Brain microvascular endothelial cell (primary cell): ENCODE results near the gene ARHGAP24.
"Not testable (repeated sequence)": the region's sequence is repeated elsewhere in the genome, so short reads cannot be mapped to it uniquely, and the experiment has no call there.

Experiments used
- DNase-seq: peaks from one replicate; pipeline ENCODE4 v3.0.0-alpha.2; 2020
- H3K27ac ChIP-seq: fragments of 250-450 bp; sonication (Bioruptor Pico); 2 replicates; pipeline ENCODE4 v1.5.1; 2020; ENCODE audit warnings: mild to moderate bottlenecking, moderate library complexity
- H3K27me3 ChIP-seq: fragments of 250-450 bp; sonication (Bioruptor Pico); replicated peaks from 2 replicates; pipeline ENCODE4 v1.5.1; 2020; ENCODE audit warnings: mild to moderate bottlenecking
- H3K36me3 ChIP-seq: fragments of 250-450 bp; sonication (Bioruptor Pico); replicated peaks from 2 replicates; pipeline ENCODE4 v1.5.1; 2020; ENCODE audit warnings: mild to moderate bottlenecking
- H3K4me3 ChIP-seq: 2 replicates; pipeline ENCODE4 v1.5.1; 2011; ENCODE audit warnings: low read depth, mild to moderate bottlenecking, control low read depth, low read length, moderate library complexity
- CTCF ChIP-seq: IDR thresholded peaks from 2 replicates; pipeline ENCODE4 v1.5.1; 2011; ENCODE audit warnings: low read depth, mild to moderate bottlenecking, moderate library complexity, low read length, control low read depth, inconsistent platforms; ENCODE audit errors: missing control alignments
- in situ Hi-C: cut with HindIII; loops from 2 replicates; pipeline ENCODE4 v1.10.0; 2017; ENCODE audit warnings: low sequenced_read_pairs, low pct_ligation_motif_present

Gene ARHGAP24

GRCh38 chr4:85514783-85515182, 39.8 kb downstream of the ARHGAP24 start:
- H3K4me3 ChIP-seq, result no peak overlapping the region
- in situ Hi-C loops, result no loop called here
- no peak overlapping the region for H3K27ac ChIP-seq
- no peaks in the 10 kb centered on the region for H3K27me3 ChIP-seq
- TF ChIP-seq CTCF, result no peak
- H3K36me3 ChIP-seq, result no peaks in the 10 kb centered on the region
- DNase-seq, result no peak

- no peak overlapping the region for H3K27ac ChIP-seq
- H3K4me3 ChIP-seq, result no peak overlapping the region
- H3K27me3 ChIP-seq, result no peaks in the 10 kb centered on the region
- TF ChIP-seq CTCF, result no peak
- no peaks in the 10 kb centered on the region for H3K36me3 ChIP-seq
- no peak for DNase-seq
- in situ Hi-C loops, result no loop called here
Observed at GRCh38 chr4:85515701-85516100, 40.8 kb downstream of the ARHGAP24 start.

DNA sequence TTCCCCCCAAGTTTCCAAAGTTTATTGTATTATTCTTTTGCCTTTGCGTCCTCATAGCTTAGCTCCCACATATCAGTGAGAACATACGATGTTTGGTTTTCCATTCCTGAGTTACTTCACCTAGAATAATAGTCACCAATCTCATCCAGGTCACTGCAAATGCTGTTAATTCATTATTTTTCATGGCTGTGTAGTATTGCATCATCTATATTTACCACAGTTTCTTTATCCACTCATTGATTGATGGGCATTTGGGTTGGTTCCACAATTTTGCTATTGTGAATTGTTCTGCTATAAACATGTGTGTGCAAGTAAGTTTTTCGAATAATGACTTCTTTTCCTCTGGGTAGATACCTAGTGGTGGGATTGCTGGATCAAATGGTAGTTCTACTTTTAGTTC, 43.6 kb downstream of the ARHGAP24 start:
- H3K4me3 ChIP-seq, H3K27me3 ChIP-seq, H3K27ac ChIP-seq, H3K36me3 ChIP-seq, DNase-seq, in situ Hi-C loops: not testable (repeated sequence)

- H3K36me3 ChIP-seq, result no peaks in the 10 kb centered on the region
- no peak overlapping the region for H3K4me3 ChIP-seq
- no peak for DNase-seq
- in situ Hi-C loops, result no loop called here
- TF ChIP-seq CTCF, result no peak
- no peak overlapping the region for H3K27ac ChIP-seq
- no peaks in the 10 kb centered on the region for H3K27me3 ChIP-seq
Observed at GRCh38 chr4:85520765-85521749, 46.1 kb downstream of the ARHGAP24 start.

DNA sequence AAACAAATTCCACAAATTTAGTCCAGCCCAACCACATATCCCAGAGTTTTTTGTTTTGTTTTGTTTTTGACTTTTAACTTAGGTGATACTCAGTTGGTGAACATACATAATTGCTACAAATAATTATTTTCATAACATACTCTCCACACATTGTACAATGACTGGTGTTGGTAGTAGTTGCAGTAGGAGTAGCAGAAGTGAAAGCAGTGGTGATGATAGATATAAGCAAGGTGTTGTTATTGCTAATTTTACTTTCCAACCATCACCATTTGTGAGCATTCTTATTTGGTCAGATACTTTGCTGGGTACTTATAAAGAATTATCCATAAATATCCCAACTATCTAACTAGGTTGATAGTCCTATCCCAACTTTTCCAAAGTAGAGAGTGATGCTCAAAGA, 47.3 kb downstream of the ARHGAP24 start:
- DNase-seq, result no peak
- Histone ChIP-seq H3K4me3 (no peak overlapping the region), H3K27me3 (no peaks in the 10 kb centered on the region), H3K36me3 (no peaks in the 10 kb centered on the region), H3K27ac (no peak overlapping the region)
- in situ Hi-C loops, result no loop called here
- TF ChIP-seq CTCF, result no peak

GRCh38 chr4:85522836-85523235, 47.9 kb downstream of the ARHGAP24 start:
- DNase-seq, result no peak
- no peak for TF ChIP-seq CTCF
- Histone ChIP-seq H3K27ac (no peak overlapping the region), H3K27me3 (no peaks in the 10 kb centered on the region), H3K4me3 (no peak overlapping the region), H3K36me3 (no peaks in the 10 kb centered on the region)
- in situ Hi-C loops, result no loop called here
